Measurements from ENCODE around the gene IFIT2.
"Not testable (repeated sequence)": the region's sequence is repeated elsewhere in the genome, so short reads cannot be mapped to it uniquely, and the experiment has no call there.

The IFIT2 gene

GRCh38 chr10:89312973-89313372, 11.1 kb downstream of the IFIT2 start:
- TF ChIP-seq CTCF (IDR thresholded peaks at IDR 0.05; ENCODE audit: low read depth, low read length, missing control alignments), result no peak
- H3K4me3 ChIP-seq (replicated peaks; ENCODE audit: low read depth, low read length), result no peak overlapping the region
- DNase-seq (ENCODE audit: extremely low read depth, low read depth), result no peak

- DNase-seq (ENCODE audit: extremely low read depth, low read depth), result no peak
- no peak overlapping the region for H3K4me3 ChIP-seq (replicated peaks; ENCODE audit: low read depth, low read length)
- no peak for TF ChIP-seq CTCF (IDR thresholded peaks at IDR 0.05; ENCODE audit: low read depth, low read length, missing control alignments)
Observed at GRCh38 chr10:89314676-89315075, 12.8 kb downstream of the IFIT2 start.

- not testable (repeated sequence) for DNase-seq (ENCODE audit: extremely low read depth, low read depth); H3K4me3 ChIP-seq (replicated peaks; ENCODE audit: low read depth, low read length)
Observed at GRCh38 chr10:89318047-89318446, 16.2 kb downstream of the IFIT2 start.

- not testable (repeated sequence) for H3K4me3 ChIP-seq (replicated peaks; ENCODE audit: low read depth, low read length); DNase-seq (ENCODE audit: extremely low read depth, low read depth)
Observed at GRCh38 chr10:89325081-89325480, 23.2 kb downstream of the IFIT2 start.

- DNase-seq (ENCODE audit: extremely low read depth, low read depth); H3K4me3 ChIP-seq (replicated peaks; ENCODE audit: low read depth, low read length): not testable (repeated sequence)
Observed at GRCh38 chr10:89325856-89326255, 24.0 kb downstream of the IFIT2 start.

GRCh38 chr10:89327803-89328441, 26.1 kb downstream of the IFIT2 start, which contains the start of gene IFIT3:
TSS of gene IFIT3 (plus strand) at chr10:89327997. CDS start at chr10:89328074, 77 bp downstream.
- no peak for TF ChIP-seq CTCF (IDR thresholded peaks at IDR 0.05; ENCODE audit: low read depth, low read length, missing control alignments)
- peak; percentile 87 for DNase-seq (ENCODE audit: extremely low read depth, low read depth)
- peak within 1 kb of the TSS; percentile 50 for H3K4me3 ChIP-seq (replicated peaks; ENCODE audit: low read depth, low read length)

GRCh38 chr10:89329151-89329550, 27.3 kb downstream of the IFIT2 start:
- no peak for DNase-seq (ENCODE audit: extremely low read depth, low read depth)
- no peak overlapping the region for H3K4me3 ChIP-seq (replicated peaks; ENCODE audit: low read depth, low read length)
- no peak for TF ChIP-seq CTCF (IDR thresholded peaks at IDR 0.05; ENCODE audit: low read depth, low read length, missing control alignments)

- not testable (repeated sequence) for H3K4me3 ChIP-seq (replicated peaks; ENCODE audit: low read depth, low read length); DNase-seq (ENCODE audit: extremely low read depth, low read depth)
Observed at GRCh38 chr10:89330014-89330413, 28.2 kb downstream of the IFIT2 start.

- DNase-seq (ENCODE audit: extremely low read depth, low read depth), result no peak
- no peak for TF ChIP-seq CTCF (IDR thresholded peaks at IDR 0.05; ENCODE audit: low read depth, low read length, missing control alignments)
- H3K4me3 ChIP-seq (replicated peaks; ENCODE audit: low read depth, low read length), result no peak overlapping the region
Observed at GRCh38 chr10:89330537-89331212, 28.8 kb downstream of the IFIT2 start.

- not testable (repeated sequence) for H3K4me3 ChIP-seq (replicated peaks; ENCODE audit: low read depth, low read length); DNase-seq (ENCODE audit: extremely low read depth, low read depth)
Observed at GRCh38 chr10:89331487-89332122, 29.8 kb downstream of the IFIT2 start.
